SK-N-SH (cell line): ENCODE data around the gene ITGA8. TPM values are rescaled to one million over a fixed set of nuclear protein-coding genes. Genes with fewer than 3 reads are reported as not detected.

Experiments
- CTCF ChIA-PET: fragments of 300-600, 350-600 bp; formaldehyde crosslinking; extraction: SDS; loops from one replicate; lab custom pipeline; 2021; lab: Yijun Ruan, JAX
- POLR2A ChIA-PET: fragments of 350-600 bp; sonication (Branson Sonifier 250); formaldehyde crosslinking; extraction: SDS; loops from one replicate; lab custom pipeline; 2020; ENCODE audit warnings: antibody characterized with exemption, inconsistent platforms; lab: Yijun Ruan, JAX
- DNase-seq: peaks from one replicate; pipeline ENCODE4 v3.0.0; 2012
- H2AFZ ChIP-seq: fragments of 200-600 bp; sonication (generic); 2 replicates; pipeline ENCODE4 v1.8.1; 2016; ENCODE audit warnings: antibody characterized with exemption, mild to moderate bottlenecking, low read depth
- H3F3A ChIP-seq: fragments of 200-600 bp; sonication (generic); replicated peaks from 2 replicates; pipeline ENCODE3; 2016; ENCODE audit warnings: antibody characterized with exemption, mild to moderate bottlenecking; ENCODE audit not compliant: insufficient read depth
- H3K27ac ChIP-seq, 2 experiments: fragments of 200-500 bp in 1 of 2; fragments of 200-600 bp in 1 of 2; sonication (Bioruptor generic) in 1 of 2; sonication (generic), shearing (Covaris generic) in 1 of 2; 2 replicates each; pipeline versions ENCODE4 v1.5.1 to v1.6.1; 2014 to 2016; ENCODE audit warnings: low read depth in 2 of 2, inconsistent platforms in 1 of 2, low read length in 1 of 2, mild to moderate bottlenecking in 1 of 2, mixed read lengths in 1 of 2
- H3K27me3 ChIP-seq: fragments of 200-600 bp; sonication (generic), shearing (Covaris generic); 2 replicates; pipeline ENCODE4 v1.6.1; 2016; ENCODE audit warnings: mixed run types; ENCODE audit not compliant: insufficient read depth
- H3K36me3 ChIP-seq, 2 experiments: fragments of 200-500 bp in 1 of 2; fragments of 200-600 bp in 1 of 2; sonication (Bioruptor generic) in 1 of 2; sonication (generic) in 1 of 2; replicated peaks in 1 of 2; 2 replicates each; pipeline versions ENCODE3 to v1.5.1; 2014 to 2016; ENCODE audit warnings: low read length in 1 of 2, mild to moderate bottlenecking in 1 of 2; ENCODE audit not compliant: insufficient read depth in 2 of 2, control insufficient read depth in 1 of 2
- H3K4me1 ChIP-seq, 2 experiments: fragments of 200-500 bp in 1 of 2; fragments of 200-600 bp in 1 of 2; sonication (Bioruptor generic) in 1 of 2; sonication (generic), shearing (Covaris generic) in 1 of 2; 2 replicates each; pipeline versions ENCODE4 v1.5.1 to v1.6.1; 2014 to 2016; ENCODE audit warnings: low read depth in 1 of 2, low read length in 1 of 2, mixed run types in 1 of 2; ENCODE audit not compliant: insufficient read depth in 2 of 2, control insufficient read depth in 1 of 2
- H3K4me2 ChIP-seq: fragments of 200-600 bp; sonication (generic), shearing (Covaris generic); 2 replicates; pipeline ENCODE4 v1.6.1; 2017; ENCODE audit warnings: mixed run types
- H3K4me3 ChIP-seq, 2 experiments: fragments of 200-500 bp in 1 of 2; fragments of 200-600 bp in 1 of 2; sonication (Bioruptor generic) in 1 of 2; sonication (generic), shearing (Covaris generic) in 1 of 2; 2 replicates each; pipeline versions ENCODE4 v1.5.1 to v1.8.1; 2014 to 2016; ENCODE audit warnings: low read depth in 2 of 2, inconsistent platforms in 1 of 2, low read length in 1 of 2, mild to moderate bottlenecking in 1 of 2, mixed read lengths in 1 of 2, moderate library complexity in 1 of 2
- H3K79me2 ChIP-seq: fragments of 200-600 bp; sonication (generic); 2 replicates; pipeline ENCODE4 v1.8.1; 2017; ENCODE audit warnings: mild to moderate bottlenecking; ENCODE audit not compliant: insufficient read depth
- H3K9ac ChIP-seq: fragments of 200-600 bp; sonication (generic); 2 replicates; pipeline ENCODE4 v1.6.1; 2017; ENCODE audit warnings: mixed run types
- H3K9me2 ChIP-seq: fragments of 200-600 bp; sonication (generic); 2 replicates; pipeline ENCODE4 v1.6.1; 2017; ENCODE audit warnings: mixed run types
- H3K9me3 ChIP-seq: fragments of 200-600 bp; sonication (generic); 2 replicates; pipeline ENCODE4 v1.6.1; 2017; ENCODE audit warnings: mixed run types, mild to moderate bottlenecking, moderate library complexity
- H4K20me1 ChIP-seq: fragments of 200-600 bp; sonication (generic); 2 replicates; pipeline ENCODE4 v1.6.1; 2017; ENCODE audit warnings: mild to moderate bottlenecking, mixed run types; ENCODE audit not compliant: insufficient read depth
- ELF1 ChIP-seq: IDR thresholded peaks from 2 replicates; pipeline ENCODE4 v1.4.0; 2012
- EZH2phosphoT487 ChIP-seq: fragments of 200-600 bp; sonication (generic); IDR thresholded peaks from 2 replicates; pipeline ENCODE4 v1.6.1; 2017; ENCODE audit warnings: low read depth, mixed run types, mild to moderate bottlenecking, antibody characterized with exemption, moderate library complexity, borderline replicate concordance
- FOSL2 ChIP-seq: IDR thresholded peaks from 2 replicates; pipeline ENCODE4 v1.4.0; 2012; ENCODE audit warnings: low read depth, mild to moderate bottlenecking, moderate library complexity, borderline replicate concordance
- FOXJ3 ChIP-seq: sonication (generic); formaldehyde crosslinking; IDR thresholded peaks from 2 replicates; pipeline ENCODE4 v1.5.1; 2020; ENCODE audit warnings: mild to moderate bottlenecking, missing genetic modification reagents
- FOXM1 ChIP-seq: IDR thresholded peaks from 2 replicates; pipeline ENCODE4 v1.4.0; 2012; ENCODE audit warnings: low read depth, mild to moderate bottlenecking
- GATA2 ChIP-seq: sonication (generic); formaldehyde crosslinking; IDR thresholded peaks from 2 replicates; pipeline ENCODE4 v1.5.0; 2020; ENCODE audit warnings: mild to moderate bottlenecking, missing genetic modification reagents
- JUND ChIP-seq: IDR thresholded peaks from 2 replicates; pipeline ENCODE4 v1.4.0; 2012
- MEF2A ChIP-seq: IDR thresholded peaks from 2 replicates; pipeline ENCODE4 v1.4.0; 2012; ENCODE audit warnings: low read depth, borderline replicate concordance
- NRF1 ChIP-seq: IDR thresholded peaks from 2 replicates; pipeline ENCODE4 v1.6.1; 2012; ENCODE audit warnings: low read depth, mild to moderate bottlenecking, low read length
- SIN3A ChIP-seq: IDR thresholded peaks from 2 replicates; pipeline ENCODE4 v1.6.1; 2012; ENCODE audit warnings: low read depth, mild to moderate bottlenecking, low read length, moderate library complexity, borderline replicate concordance
- TAF1 ChIP-seq: IDR thresholded peaks from 2 replicates; pipeline ENCODE4 v1.6.1; 2012; ENCODE audit warnings: low read depth, mild to moderate bottlenecking, low read length, moderate library complexity, borderline replicate concordance
- TEAD4 ChIP-seq: IDR thresholded peaks from 2 replicates; pipeline ENCODE4 v1.4.0; 2012; ENCODE audit warnings: mild to moderate bottlenecking, borderline replicate concordance; ENCODE audit not compliant: insufficient read depth
- YY1 ChIP-seq: IDR thresholded peaks from 2 replicates; pipeline ENCODE4 v1.4.0; 2012; ENCODE audit warnings: low read depth, mild to moderate bottlenecking
- WGBS: methylation state at CpG from one replicate; pipeline ENCODE4 v1.1.6; 2017; ENCODE audit warnings: low lambda C conversion rate; 5-methylcytosine and 5-hydroxymethylcytosine counted together
- polyA plus RNA-seq, 3 experiments: library from polyadenylated mRNA; depleted of rRNA; stranded (reverse); fragments of >200 nt; gene quantifications; 2 replicates each; pipeline ENCODE4 v1.2.3, GENCODE V29; 2012
- TF ChIP-seq, protein P1 (sequence below): IDR thresholded peaks from 2 replicates; pipeline ENCODE4 v1.4.0; 2012; ENCODE audit warnings: low read depth
- TF ChIP-seq, protein P2 (sequence below): fragments of 150-350 bp; IDR thresholded peaks from 2 replicates; pipeline ENCODE4 v1.6.1; 2017; ENCODE audit warnings: antibody characterized with exemption, low read length, low read depth, borderline replicate concordance
- TF ChIP-seq, protein P3 (sequence below): IDR thresholded peaks from 2 replicates; pipeline ENCODE4 v1.4.0; 2012; ENCODE audit warnings: low read depth, borderline replicate concordance

The ITGA8 gene
- polyA plus RNA-seq, 1 of the 3 experiments (the other 2 are of a cell fraction): not detected

DNA sequence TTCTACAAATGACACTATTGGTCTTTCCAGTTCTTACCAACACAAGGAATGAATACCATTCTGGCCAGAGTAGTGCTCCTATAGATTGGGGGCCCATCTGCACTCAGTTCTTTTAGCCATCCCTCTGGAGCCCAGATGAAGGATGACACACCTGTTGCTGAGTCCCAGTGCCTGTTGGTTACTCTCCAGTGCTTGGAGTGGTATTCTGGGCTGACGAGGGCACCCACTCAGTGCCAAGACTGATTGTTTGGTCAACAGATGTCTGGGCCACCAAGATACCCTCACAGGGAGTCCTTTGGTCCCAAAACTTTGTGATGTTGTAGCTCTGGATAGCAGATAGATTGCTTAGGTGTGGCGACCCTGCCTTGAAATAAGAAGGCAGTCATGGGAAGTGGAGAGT lies 23.7 kb upstream of the ITGA8 start:
- H3F3A ChIP-seq: no peaks in the 10 kb centered on the region
- H3K36me3 ChIP-seq: no peaks in the 10 kb centered on the region
- no peak overlapping the region for H2AFZ ChIP-seq
- H3K27me3 ChIP-seq: no peaks in the 10 kb centered on the region
- no peaks in the 10 kb centered on the region for H3K4me1 ChIP-seq
- DNase-seq: no peak
- no peak overlapping the region for H3K27ac ChIP-seq
- TF ChIP-seq, protein P1, sequence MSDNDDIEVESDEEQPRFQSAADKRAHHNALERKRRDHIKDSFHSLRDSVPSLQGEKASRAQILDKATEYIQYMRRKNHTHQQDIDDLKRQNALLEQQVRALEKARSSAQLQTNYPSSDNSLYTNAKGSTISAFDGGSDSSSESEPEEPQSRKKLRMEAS: no peak
- TF ChIP-seq, protein P2, sequence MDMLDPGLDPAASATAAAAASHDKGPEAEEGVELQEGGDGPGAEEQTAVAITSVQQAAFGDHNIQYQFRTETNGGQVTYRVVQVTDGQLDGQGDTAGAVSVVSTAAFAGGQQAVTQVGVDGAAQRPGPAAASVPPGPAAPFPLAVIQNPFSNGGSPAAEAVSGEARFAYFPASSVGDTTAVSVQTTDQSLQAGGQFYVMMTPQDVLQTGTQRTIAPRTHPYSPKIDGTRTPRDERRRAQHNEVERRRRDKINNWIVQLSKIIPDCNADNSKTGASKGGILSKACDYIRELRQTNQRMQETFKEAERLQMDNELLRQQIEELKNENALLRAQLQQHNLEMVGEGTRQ: no peak
- no peak overlapping the region for H3K4me2 ChIP-seq
- 25% methylated on average over 2 of the region's 2 CpGs for WGBS
- POLR2A ChIA-PET: no interaction called here
- H3K9me2 ChIP-seq: no peaks in the 10 kb centered on the region
- no peaks in the 10 kb centered on the region for H3K79me2 ChIP-seq
- no peaks in the 10 kb centered on the region for H3K9me3 ChIP-seq
- CTCF ChIA-PET: interaction anchor here (1.3 to 1.4 kb wide), 2 partner anchors 17 to 31 kb away, joined by 3 to 5 read pairs; no protein-coding TSS in a partner anchor
- no peak overlapping the region for H3K4me3 ChIP-seq
- H4K20me1 ChIP-seq: no peaks in the 10 kb centered on the region
- H3K9ac ChIP-seq: no peak overlapping the region

DNA sequence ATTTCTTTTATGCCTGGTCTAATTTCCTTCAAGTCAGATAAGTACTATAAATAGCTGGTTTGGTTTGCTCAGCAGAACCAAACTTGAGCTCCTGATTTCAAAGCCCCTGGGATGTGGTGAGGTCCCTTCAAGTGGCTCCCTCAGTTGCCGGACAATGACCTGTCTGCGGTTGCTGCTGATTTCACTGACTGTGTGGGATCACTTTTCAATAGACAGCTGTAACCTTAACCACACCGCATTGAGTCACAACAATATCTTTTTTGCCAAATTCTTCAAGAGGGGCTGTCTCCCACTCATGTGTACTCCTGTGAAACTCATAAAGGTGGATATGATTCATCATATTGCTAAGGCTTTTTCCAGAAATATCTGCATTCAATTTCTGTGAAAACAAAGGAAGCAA lies 23.1 kb upstream of the ITGA8 start:
- CTCF ChIA-PET: interaction anchor here (1.3 to 1.4 kb wide), 2 partner anchors 17 to 30 kb away, joined by 3 to 5 read pairs; no protein-coding TSS in a partner anchor
- Histone ChIP-seq H3K36me3 (no peaks in the 10 kb centered on the region), H3K4me2 (no peak overlapping the region), H3K4me1 (no peaks in the 10 kb centered on the region), H3K27ac (no peak overlapping the region), H2AFZ (no peak overlapping the region), H4K20me1 (no peaks in the 10 kb centered on the region), H3K9ac (no peak overlapping the region), H3K9me2 (no peaks in the 10 kb centered on the region), H3K27me3 (no peaks in the 10 kb centered on the region), H3K79me2 (no peaks in the 10 kb centered on the region), H3K9me3 (no peaks in the 10 kb centered on the region), H3F3A (no peaks in the 10 kb centered on the region), H3K4me3 (no peak overlapping the region)
- TF ChIP-seq ELF1: no peak
- TF ChIP-seq TEAD4: no peak
- TF ChIP-seq FOXJ3 (CRISPR knock-in tag): no peak
- no peak for TF ChIP-seq NRF1
- no peak for TF ChIP-seq EZH2phosphoT487
- TF ChIP-seq TAF1: no peak
- TF ChIP-seq FOXM1: no peak
- TF ChIP-seq MEF2A: no peak
- TF ChIP-seq GATA2 (CRISPR knock-in tag): no peak
- no peak for TF ChIP-seq YY1
- no peak for TF ChIP-seq FOSL2
- TF ChIP-seq, protein P3, sequence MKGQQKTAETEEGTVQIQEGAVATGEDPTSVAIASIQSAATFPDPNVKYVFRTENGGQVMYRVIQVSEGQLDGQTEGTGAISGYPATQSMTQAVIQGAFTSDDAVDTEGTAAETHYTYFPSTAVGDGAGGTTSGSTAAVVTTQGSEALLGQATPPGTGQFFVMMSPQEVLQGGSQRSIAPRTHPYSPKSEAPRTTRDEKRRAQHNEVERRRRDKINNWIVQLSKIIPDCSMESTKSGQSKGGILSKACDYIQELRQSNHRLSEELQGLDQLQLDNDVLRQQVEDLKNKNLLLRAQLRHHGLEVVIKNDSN: no peak
- no peak for TF ChIP-seq JUND
- no peak for TF ChIP-seq SIN3A
- 50% methylated on average over 3 of the region's 3 CpGs for WGBS
- POLR2A ChIA-PET: no interaction called here
- no peak for DNase-seq
